GM21825 (cell line): Measurements from ENCODE around the gene ASMTL.
A peak's percentile ranks its signal among the peaks of the same experiment; 100 is the strongest.
"Not testable (repeated sequence)": the region's sequence is repeated elsewhere in the genome, so short reads cannot be mapped to it uniquely, and the experiment has no call there.

ENCODE experiments used
- ATAC-seq: cut with Tn5 transposase; IDR thresholded peaks from one replicate; pipeline ENCODE4 v1.9.1; 2021; ENCODE audit warnings: mild to moderate bottlenecking, moderate library complexity; ENCODE audit not compliant: unreplicated experiment

The ASMTL gene

GRCh38 chrX:1462110-1462509 is 9.4 kb upstream of the ASMTL start:
- ATAC-seq = no peak

- ATAC-seq = no peak
These were observed 3.2 kb upstream of the ASMTL start for GRCh38 chrX:1455948-1456280.

GRCh38 chrX:1453951-1454785 is 1.5 kb upstream of the ASMTL start:
- ATAC-seq = peak; percentile 38

GRCh38 chrX:1453395-1453783 is 680 bp upstream of the ASMTL start:
- ATAC-seq = peak; percentile 6

- ATAC-seq = no peak
These were observed 821 bp downstream of the ASMTL start for GRCh38 chrX:1451661-1452515.

GRCh38 chrX:1451251-1451660 is 1.5 kb downstream of the ASMTL start:
- no peak for ATAC-seq

- ATAC-seq = no peak
These were observed 2.1 kb downstream of the ASMTL start for GRCh38 chrX:1450361-1451161.

GRCh38 chrX:1449823-1450149 is 2.9 kb downstream of the ASMTL start:
- ATAC-seq = no peak

GRCh38 chrX:1449036-1449822 is 3.5 kb downstream of the ASMTL start:
- ATAC-seq = no peak

GRCh38 chrX:1448573-1449001 is 4.1 kb downstream of the ASMTL start:
- not testable (repeated sequence) for ATAC-seq

- ATAC-seq = not testable (repeated sequence)
These were observed 4.6 kb downstream of the ASMTL start for GRCh38 chrX:1447969-1448572.

GRCh38 chrX:1446984-1447968 is 5.4 kb downstream of the ASMTL start:
- peak; percentile 36 for ATAC-seq

GRCh38 chrX:1444561-1445500 is 7.9 kb downstream of the ASMTL start:
- ATAC-seq = no peak

GRCh38 chrX:1443496-1444075 is 9.1 kb downstream of the ASMTL start:
- ATAC-seq = no peak

GRCh38 chrX:1442724-1443367 is 9.9 kb downstream of the ASMTL start:
- no peak for ATAC-seq

GRCh38 chrX:1442016-1442665 is 10.6 kb downstream of the ASMTL start:
- no peak for ATAC-seq
